Small intestine (tissue), 7 donors: ENCODE measurements around the gene NCAPG. TPM values are rescaled to one million over a fixed set of nuclear protein-coding genes. Genes with fewer than 3 reads are reported as not detected.
"Not testable (repeated sequence)": the region's sequence is repeated elsewhere in the genome, so short reads cannot be mapped to it uniquely, and the experiment has no call there.

Experiments used
- DNase-seq, 2 donors: peaks; one replicate each; pipeline versions ENCODE4 v3.0.0 to v3.0.0-alpha.2; 2013
- FAIRE-seq: peaks from 2 replicates; lab custom pipeline; 2012; peaks lifted over from hg19 to GRCh38; lab: Jason Lieb, UNC
- H3K27ac ChIP-seq, 3 donors: one replicate each; pipeline ENCODE4 v1.5.1; 2013; ENCODE audit warnings: low read length in 2 of 3, mild to moderate bottlenecking in 2 of 3, control low read depth in 1 of 3, inconsistent platforms in 1 of 3, low read depth in 1 of 3, moderate library complexity in 1 of 3
- H3K27me3 ChIP-seq, 3 donors: one replicate each; pipeline ENCODE4 v1.6.1; 2013; ENCODE audit warnings: low read length in 3 of 3, inconsistent platforms in 1 of 3; ENCODE audit not compliant: control insufficient read depth in 3 of 3, insufficient read depth in 3 of 3
- H3K36me3 ChIP-seq, 3 donors: one replicate each; pipeline ENCODE4 v1.6.1; 2013; ENCODE audit warnings: low read length in 3 of 3, inconsistent platforms in 1 of 3, low read depth in 1 of 3, mild to moderate bottlenecking in 1 of 3, moderate library complexity in 1 of 3; ENCODE audit not compliant: control insufficient read depth in 3 of 3, insufficient read depth in 2 of 3
- H3K4me1 ChIP-seq, 3 donors: one replicate each; pipeline ENCODE4 v1.6.1; 2013; ENCODE audit warnings: low read length in 2 of 3, inconsistent platforms in 1 of 3, low read depth in 1 of 3, mild to moderate bottlenecking in 1 of 3, moderate library complexity in 1 of 3; ENCODE audit not compliant: control insufficient read depth in 3 of 3, insufficient read depth in 2 of 3
- H3K4me3 ChIP-seq, 3 donors: one replicate each; pipeline ENCODE4 v1.5.1; 2013; ENCODE audit warnings: low read length in 3 of 3, control low read depth in 1 of 3, inconsistent platforms in 1 of 3, low read depth in 1 of 3, mild to moderate bottlenecking in 1 of 3, moderate library complexity in 1 of 3
- H3K9me3 ChIP-seq, 2 donors: one replicate each; pipeline ENCODE4 v1.6.1; 2013; ENCODE audit warnings: low read depth in 1 of 2, low read length in 1 of 2; ENCODE audit not compliant: control insufficient read depth in 2 of 2, insufficient read depth in 1 of 2
- WGBS, 3 donors: extraction: QIAGEN DNeasy Blood & Tissue Kit; methylation state at CpG; one replicate each; pipeline ENCODE4 v1.1.7; 2013; 5-methylcytosine and 5-hydroxymethylcytosine counted together
- polyA plus RNA-seq, 4 donors: library from polyadenylated mRNA; stranded (reverse) in 3 of 4; unstranded in 1 of 4; fragments of 200-250 nt in 3 of 4; fragments of 120-200 nt in 1 of 4; gene quantifications; one replicate each; pipeline versions ENCODE4 v1.2.1 to v1.2.3, GENCODE V29; 2013
- donor health status: healthy with polysubstance abuse.
- donor health status: control.
- donor health status: control.
- donor health status: Bipolar disorder and iron deficiency.
- donor health status: healthy.

Gene NCAPG
- polyA plus RNA-seq, 4 donors, result 0.54 to 11.7 (median 6.5) TPM

- FAIRE-seq, result not testable (repeated sequence)
These were observed 39.5 kb downstream of the NCAPG start for GRCh38 chr4:17850295-17850694.

GRCh38 chr4:17851959-17852358 is 41.2 kb downstream of the NCAPG start:
- Histone ChIP-seq H3K27me3 (no peaks in the 10 kb centered on the region), H3K4me3 (no peak overlapping the region), H3K4me1 (no peaks in the 10 kb centered on the region), H3K36me3 (no peaks in the 10 kb centered on the region), H3K27ac (no peak overlapping the region), H3K9me3 (no peaks in the 10 kb centered on the region)
- FAIRE-seq (no peak), DNase-seq (no peak)

More at GRCh38 chr4:17850295-17850694, 39.5 kb downstream of the NCAPG start:
- not testable (repeated sequence) for H3K4me3 ChIP-seq, DNase-seq, H3K27me3 ChIP-seq, H3K36me3 ChIP-seq, H3K9me3 ChIP-seq, H3K4me1 ChIP-seq, H3K27ac ChIP-seq
- WGBS, 3 donors, result 92 to 100% (median 100%) methylated on average over 1 of the region's 1 CpG

GRCh38 chr4:17854036-17854435 is 43.3 kb downstream of the NCAPG start:
- Histone ChIP-seq H3K4me3 (no peak overlapping the region), H3K9me3 (peaks cover 0 to 4% of the 10 kb centered on the region in 2 donors), H3K27me3 (no peaks in the 10 kb centered on the region), H3K27ac (no peak overlapping the region), H3K36me3 (no peaks in the 10 kb centered on the region), H3K4me1 (no peaks in the 10 kb centered on the region)
- no peak for FAIRE-seq
- 71 to 90% (median 85%) methylated on average over 3 of the region's 3 CpGs for WGBS, 3 donors
- DNase-seq, result no peak

GRCh38 chr4:17859793-17860406 is 49.1 kb downstream of the NCAPG start:
- FAIRE-seq, result no peak
- H3K4me1 ChIP-seq, result no peaks in the 10 kb centered on the region
- peaks cover 0 to 8% (median 0%) of the 10 kb centered on the region in 3 donors for H3K36me3 ChIP-seq
- H3K27me3 ChIP-seq, result no peaks in the 10 kb centered on the region
- DNase-seq, result no peak
- no peak overlapping the region for H3K4me3 ChIP-seq
- WGBS, 3 donors, result 97 to 99% (median 97%) methylated on average over 5 of the region's 5 CpGs
- no peak overlapping the region for H3K27ac ChIP-seq
- H3K9me3 ChIP-seq, result peaks cover 0 to 32% of the 10 kb centered on the region in 2 donors

GRCh38 chr4:17861906-17862305 is 51.1 kb downstream of the NCAPG start:
- not testable (repeated sequence) for H3K4me1 ChIP-seq, H3K27ac ChIP-seq, H3K36me3 ChIP-seq, H3K4me3 ChIP-seq, FAIRE-seq, DNase-seq, H3K27me3 ChIP-seq
- H3K9me3 ChIP-seq, result peaks cover 0 to 32% of the 10 kb centered on the region in 2 donors

- WGBS, 3 donors, result 94 to 100% (median 100%) methylated on average over 1 of the region's 1 CpG
- DNase-seq (no peak), FAIRE-seq (no peak)
- no peak overlapping the region for H3K27ac ChIP-seq
- no peaks in the 10 kb centered on the region for H3K27me3 ChIP-seq
- H3K4me1 ChIP-seq, result no peaks in the 10 kb centered on the region
- H3K9me3 ChIP-seq, result peaks cover 0 to 26% of the 10 kb centered on the region in 2 donors
- H3K4me3 ChIP-seq, result no peak overlapping the region
- peaks cover 0 to 8% (median 0%) of the 10 kb centered on the region in 3 donors for H3K36me3 ChIP-seq
These were observed 55.1 kb downstream of the NCAPG start for GRCh38 chr4:17865866-17866363.

- H3K27ac ChIP-seq, result no peak overlapping the region
- FAIRE-seq, result no peak
- H3K9me3 ChIP-seq, result peaks cover 0 to 18% of the 10 kb centered on the region in 2 donors
- H3K4me1 ChIP-seq, result no peaks in the 10 kb centered on the region
- H3K36me3 ChIP-seq, result peaks cover 0 to 5% (median 0%) of the 10 kb centered on the region in 3 donors
- 77 to 87% (median 85%) methylated on average over 2 of the region's 2 CpGs for WGBS, 3 donors
- no peaks in the 10 kb centered on the region for H3K27me3 ChIP-seq
- H3K4me3 ChIP-seq, result no peak overlapping the region
- DNase-seq, result no peak
These were observed 56.0 kb downstream of the NCAPG start for GRCh38 chr4:17866810-17867209.

- H3K9me3 ChIP-seq, result peaks cover 0 to 13% of the 10 kb centered on the region in 2 donors
- 80 to 89% (median 87%) methylated on average over 3 of the region's 3 CpGs for WGBS, 3 donors
- no peak overlapping the region for H3K27ac ChIP-seq
- peaks cover 0 to 5% (median 0%) of the 10 kb centered on the region in 3 donors for H3K36me3 ChIP-seq
- DNase-seq (no peak), FAIRE-seq (no peak)
- no peaks in the 10 kb centered on the region for H3K27me3 ChIP-seq
- H3K4me1 ChIP-seq, result no peaks in the 10 kb centered on the region
- no peak overlapping the region for H3K4me3 ChIP-seq
These were observed 56.5 kb downstream of the NCAPG start for GRCh38 chr4:17867276-17867675.

- no peak overlapping the region for H3K27ac ChIP-seq
- FAIRE-seq (no peak), DNase-seq (no peak)
- H3K27me3 ChIP-seq, result no peaks in the 10 kb centered on the region
- WGBS, 3 donors, result 73 to 88% (median 84%) methylated on average over 2 of the region's 2 CpGs
- H3K36me3 ChIP-seq, result no peaks in the 10 kb centered on the region
- H3K9me3 ChIP-seq, result peaks cover 0 to under 1% of the 10 kb centered on the region in 2 donors
- H3K4me3 ChIP-seq, result no peak overlapping the region
- no peaks in the 10 kb centered on the region for H3K4me1 ChIP-seq
These were observed 58.5 kb downstream of the NCAPG start for GRCh38 chr4:17869327-17869726.
